Upper lobe of right lung (tissue), 1 donor: ENCODE data around the gene BCL7C. TPM values are rescaled to one million over a fixed set of nuclear protein-coding genes. Genes with fewer than 3 reads are reported as not detected.
A peak's percentile ranks its signal among the peaks of the same experiment; 100 is the strongest.

Experiments
- ATAC-seq: fragments of 200-7000 bp; cut with Tn5 transposase; one replicate; pipeline ENCODE4 v1.9.1; 2020; ENCODE audit warnings: mild to moderate bottlenecking, moderate library complexity
- DNase-seq: peaks from one replicate; pipeline ENCODE4 v3.0.0-alpha.2; 2020
- H3K27ac ChIP-seq: fragments of 200-600 bp; one replicate; pipeline ENCODE4 v1.8.0; 2022
- H3K27me3 ChIP-seq: fragments of 200-600 bp; one replicate; pipeline ENCODE4 v1.8.0; 2022; ENCODE audit warnings: mild to moderate bottlenecking
- H3K36me3 ChIP-seq: fragments of 200-600 bp; one replicate; pipeline ENCODE4 v1.8.0; 2022
- H3K4me1 ChIP-seq: fragments of 200-600 bp; one replicate; pipeline ENCODE4 v1.8.0; 2022
- H3K4me3 ChIP-seq: fragments of 200-600 bp; one replicate; pipeline ENCODE4 v1.8.0; 2022; ENCODE audit warnings: mild to moderate bottlenecking
- H3K9me3 ChIP-seq: fragments of 200-600 bp; one replicate; pipeline ENCODE4 v1.8.0; 2022
- CTCF ChIP-seq: fragments of 200-600 bp; IDR thresholded peaks from one replicate; pipeline ENCODE4 v1.8.0; 2022; ENCODE audit warnings: antibody characterized with exemption
- intact Hi-C: fragments of 100-400 bp; cut with DNase I; formaldehyde crosslinking; loops from one replicate; pipeline ENCODE4 v1.11.0; 2022
- total RNA-seq: library from RNA; stranded (reverse); fragmentation: NEBNext Ultra II Directional; extraction: Animal tissue kit (Norgen Biotek cat#: 25700); gene quantifications from one replicate; pipeline ENCODE4 v1.2.1, GENCODE V29; 2021
- donor health status: DM: no; HTN: yes; CAD: no; lungs with severe emphysema.

The BCL7C gene
- total RNA-seq, 1 donor from 2014 or later = 25.3 TPM

GRCh38 chr16:30858111-30858495 lies 35.8 kb downstream of the BCL7C start:
- no peaks in the 10 kb centered on the region for H3K36me3 ChIP-seq
- intact Hi-C loops = no loop called here
- TF ChIP-seq CTCF = no peak
- H3K27me3 ChIP-seq = no peaks in the 10 kb centered on the region
- no peak overlapping the region for H3K4me3 ChIP-seq
- H3K27ac ChIP-seq = no peak overlapping the region
- no peak for ATAC-seq
- H3K9me3 ChIP-seq = no peaks in the 10 kb centered on the region
- no peaks in the 10 kb centered on the region for H3K4me1 ChIP-seq
- DNase-seq = no peak

GRCh38 chr16:30853758-30854157 lies 40.1 kb downstream of the BCL7C start:
- Histone ChIP-seq H3K9me3 (no peaks in the 10 kb centered on the region), H3K36me3 (no peaks in the 10 kb centered on the region), H3K4me3 (no peak overlapping the region), H3K27me3 (no peaks in the 10 kb centered on the region), H3K4me1 (no peaks in the 10 kb centered on the region), H3K27ac (no peak overlapping the region)
- TF ChIP-seq CTCF = no peak
- intact Hi-C loops = no loop called here
- ATAC-seq = no peak
- no peak for DNase-seq

GRCh38 chr16:30850246-30850645 lies 43.6 kb downstream of the BCL7C start:
- Histone ChIP-seq H3K27me3 (no peaks in the 10 kb centered on the region), H3K4me1 (peaks cover under 1% of the 10 kb centered on the region), H3K9me3 (no peaks in the 10 kb centered on the region), H3K4me3 (no peak overlapping the region), H3K27ac (no peak overlapping the region), H3K36me3 (no peaks in the 10 kb centered on the region)
- intact Hi-C loops = no loop called here
- no peak for ATAC-seq
- TF ChIP-seq CTCF = no peak
- DNase-seq = no peak

- Histone ChIP-seq H3K27me3 (no peaks in the 10 kb centered on the region), H3K27ac (no peak overlapping the region), H3K4me3 (no peak overlapping the region), H3K4me1 (peaks cover 6% of the 10 kb centered on the region), H3K9me3 (no peaks in the 10 kb centered on the region), H3K36me3 (no peaks in the 10 kb centered on the region)
- intact Hi-C loops = no loop called here
- ATAC-seq (no peak), DNase-seq (no peak)
- no peak for TF ChIP-seq CTCF
Observed at GRCh38 chr16:30846649-30847402, 47.1 kb downstream of the BCL7C start.

- Histone ChIP-seq H3K27ac (peak overlapping the region; percentile 48), H3K9me3 (no peaks in the 10 kb centered on the region), H3K36me3 (no peaks in the 10 kb centered on the region), H3K27me3 (no peaks in the 10 kb centered on the region), H3K4me1 (peaks cover 6% of the 10 kb centered on the region), H3K4me3 (peak overlapping the region; percentile 28)
- ATAC-seq = peak; percentile 95
- intact Hi-C loops = no loop called here
- peak; percentile 87 for TF ChIP-seq CTCF
- DNase-seq = no peak
Observed at GRCh38 chr16:30844671-30845449, 49.0 kb downstream of the BCL7C start.
